GM21381 (cell line): ENCODE measurements around the gene ELP4.

Experiments used
- ATAC-seq: cut with Tn5 transposase; IDR thresholded peaks from one replicate; pipeline ENCODE4 v1.9.1; 2021; ENCODE audit warnings: mild to moderate bottlenecking, moderate library complexity; ENCODE audit not compliant: unreplicated experiment

Gene ELP4

GRCh38 chr11:31767685-31768084 lies 258.1 kb downstream of the ELP4 start:
- no peak for ATAC-seq

GRCh38 chr11:31768749-31769640 lies 259.4 kb downstream of the ELP4 start:
- ATAC-seq: no peak

- no peak for ATAC-seq
These were observed 260.6 kb downstream of the ELP4 start for GRCh38 chr11:31770011-31770700.

- ATAC-seq: no peak
These were observed 262.8 kb downstream of the ELP4 start for GRCh38 chr11:31772412-31772811.

- no peak for ATAC-seq
These were observed 269.8 kb downstream of the ELP4 start for GRCh38 chr11:31779374-31779791.

GRCh38 chr11:31780078-31780477 lies 270.5 kb downstream of the ELP4 start:
- ATAC-seq: no peak

- no peak for ATAC-seq
These were observed 271.0 kb downstream of the ELP4 start for GRCh38 chr11:31780480-31780971.

- no peak for ATAC-seq
These were observed 272.7 kb downstream of the ELP4 start for GRCh38 chr11:31782257-31782656.

GRCh38 chr11:31783252-31783651 lies 273.7 kb downstream of the ELP4 start:
- ATAC-seq: no peak

- no peak for ATAC-seq
These were observed 275.0 kb downstream of the ELP4 start for GRCh38 chr11:31784611-31785010.

- no peak for ATAC-seq
These were observed 277.6 kb downstream of the ELP4 start for GRCh38 chr11:31786996-31787685.

GRCh38 chr11:31788085-31788484 lies 278.5 kb downstream of the ELP4 start:
- no peak for ATAC-seq

- no peak for ATAC-seq
These were observed 281.1 kb downstream of the ELP4 start for GRCh38 chr11:31790649-31791048.

- ATAC-seq: no peak
These were observed 282.5 kb downstream of the ELP4 start for GRCh38 chr11:31792036-31792435.

- ATAC-seq: no peak
These were observed 282.9 kb downstream of the ELP4 start for GRCh38 chr11:31792456-31792855.

- no peak for ATAC-seq
These were observed 283.7 kb downstream of the ELP4 start for GRCh38 chr11:31793264-31793663.

GRCh38 chr11:31794548-31794947 lies 285.0 kb downstream of the ELP4 start:
- no peak for ATAC-seq

- no peak for ATAC-seq
These were observed 286.3 kb downstream of the ELP4 start for GRCh38 chr11:31795706-31796498.

GRCh38 chr11:31796499-31797189 lies 287.1 kb downstream of the ELP4 start:
- no peak for ATAC-seq
